ENCODE data around the gene SCD. TPM values are rescaled to one million over a fixed set of nuclear protein-coding genes. Genes with fewer than 3 reads are reported as not detected.
A peak's percentile ranks its signal among the peaks of the same experiment; 100 is the strongest.
"Not testable (repeated sequence)": the region's sequence is repeated elsewhere in the genome, so short reads cannot be mapped to it uniquely, and the experiment has no call there.

Gene SCD
- total RNA-seq, 4 donors from 2014 or later, result 7.1 to 16.8 (median 9.1) TPM

GRCh38 chr10:100372415-100373297 is 25.6 kb downstream of the SCD start:
- Histone ChIP-seq H3K4me1 (peaks cover 40 to 48% (median 44%) of the 10 kb centered on the region in 4 donors), H3K27me3 (no peaks in the 10 kb centered on the region), H3K9me3 (no peaks in the 10 kb centered on the region), H3K36me3 (no peaks in the 10 kb centered on the region), H3K4me3 (peak overlapping the region; percentile 60 to 74 (median 66)), H3K27ac (replicated peaks in 1 of 4) (peak overlapping the region; percentile 93 to 98 (median 96))
- intact Hi-C loops (cut with DNase I), result no loop called here
- 16% methylated on average over 15 of the region's 16 CpGs for WGBS
- TF ChIP-seq, protein P1, sequence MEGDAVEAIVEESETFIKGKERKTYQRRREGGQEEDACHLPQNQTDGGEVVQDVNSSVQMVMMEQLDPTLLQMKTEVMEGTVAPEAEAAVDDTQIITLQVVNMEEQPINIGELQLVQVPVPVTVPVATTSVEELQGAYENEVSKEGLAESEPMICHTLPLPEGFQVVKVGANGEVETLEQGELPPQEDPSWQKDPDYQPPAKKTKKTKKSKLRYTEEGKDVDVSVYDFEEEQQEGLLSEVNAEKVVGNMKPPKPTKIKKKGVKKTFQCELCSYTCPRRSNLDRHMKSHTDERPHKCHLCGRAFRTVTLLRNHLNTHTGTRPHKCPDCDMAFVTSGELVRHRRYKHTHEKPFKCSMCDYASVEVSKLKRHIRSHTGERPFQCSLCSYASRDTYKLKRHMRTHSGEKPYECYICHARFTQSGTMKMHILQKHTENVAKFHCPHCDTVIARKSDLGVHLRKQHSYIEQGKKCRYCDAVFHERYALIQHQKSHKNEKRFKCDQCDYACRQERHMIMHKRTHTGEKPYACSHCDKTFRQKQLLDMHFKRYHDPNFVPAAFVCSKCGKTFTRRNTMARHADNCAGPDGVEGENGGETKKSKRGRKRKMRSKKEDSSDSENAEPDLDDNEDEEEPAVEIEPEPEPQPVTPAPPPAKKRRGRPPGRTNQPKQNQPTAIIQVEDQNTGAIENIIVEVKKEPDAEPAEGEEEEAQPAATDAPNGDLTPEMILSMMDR (IDR thresholded peaks at IDR 0.05), result peak in 1 of 3 experiments; percentile 16
- no peak for TF ChIP-seq EP300 (IDR thresholded peaks at IDR 0.05)
- DNase-seq (ENCODE audit: extremely low spot score), result no peak

GRCh38 chr10:100373298-100374199 is 26.5 kb downstream of the SCD start:
- H3K9me3 ChIP-seq, result no peaks in the 10 kb centered on the region
- intact Hi-C loops (cut with DNase I), result no loop called here
- H3K36me3 ChIP-seq, result no peaks in the 10 kb centered on the region
- no peaks in the 10 kb centered on the region for H3K27me3 ChIP-seq
- DNase-seq (ENCODE audit: extremely low spot score), result peak; percentile 100
- peaks cover 40 to 48% (median 44%) of the 10 kb centered on the region in 4 donors for H3K4me1 ChIP-seq
- TF ChIP-seq POLR2AphosphoS5 (IDR thresholded peaks at IDR 0.05) (peak; percentile 89), EP300 (IDR thresholded peaks at IDR 0.05) (no peak), POLR2A (IDR thresholded peaks at IDR 0.05; ENCODE audit: low read depth) (no peak)
- TF ChIP-seq, protein P1 (IDR thresholded peaks at IDR 0.05), result no peak
- peak overlapping the region; percentile 60 to 74 (median 66) for H3K4me3 ChIP-seq
- H3K27ac ChIP-seq (replicated peaks in 1 of 4), result peak overlapping the region; percentile 93 to 98 (median 96)
- WGBS, result 1% methylated on average over 36 of the region's 45 CpGs

- TF ChIP-seq, protein P1 (IDR thresholded peaks at IDR 0.05), result no peak
Measured at GRCh38 chr10:100374200-100374655, 27.2 kb downstream of the SCD start.

DNA sequence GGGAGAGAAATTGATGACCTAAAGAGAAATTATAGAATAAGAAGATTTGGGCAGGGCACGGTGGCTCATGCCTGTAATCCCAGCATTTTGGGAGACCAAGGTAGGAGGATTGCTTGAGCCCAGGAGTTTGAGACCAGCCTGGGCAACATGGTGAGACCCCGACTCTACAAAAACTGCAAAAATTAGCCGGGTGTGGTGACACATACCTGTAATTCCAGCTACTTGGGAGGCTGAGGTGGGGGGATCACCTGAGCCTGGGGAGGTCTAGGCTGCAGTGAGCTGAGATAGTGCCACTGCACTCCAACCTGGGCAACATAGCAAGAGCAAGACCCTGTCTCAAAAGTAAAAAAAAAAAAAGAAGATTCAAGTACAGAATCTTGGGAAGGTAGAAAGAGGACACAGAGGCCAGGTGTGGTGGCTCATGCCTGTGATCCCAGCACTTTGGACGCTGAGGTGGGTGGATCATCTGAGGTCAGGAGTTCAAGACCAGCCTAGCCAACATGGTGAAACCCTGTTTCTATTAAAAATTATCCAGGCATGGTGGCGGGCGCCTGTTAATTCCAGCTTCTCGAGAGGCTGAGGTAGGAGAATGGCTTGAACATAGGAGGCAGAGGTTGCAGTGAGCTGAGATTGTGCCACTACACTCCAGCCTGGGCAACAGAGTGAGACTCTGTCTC is 27.8 kb downstream of the SCD start:
- peak overlapping the region; percentile 93 to 98 (median 96) for H3K27ac ChIP-seq (replicated peaks in 1 of 4)
- WGBS, result 87% methylated on average over 7 of the region's 7 CpGs
- peak overlapping the region; percentile 60 to 74 (median 66) for H3K4me3 ChIP-seq
- H3K36me3 ChIP-seq; DNase-seq (ENCODE audit: extremely low spot score); intact Hi-C loops (cut with DNase I); H3K27me3 ChIP-seq; H3K9me3 ChIP-seq: not testable (repeated sequence)
- H3K4me1 ChIP-seq, result peaks cover 40 to 48% (median 44%) of the 10 kb centered on the region in 4 donors

More at GRCh38 chr10:100374200-100374655, 27.2 kb downstream of the SCD start:
- peak overlapping the region; percentile 60 to 74 (median 66) for H3K4me3 ChIP-seq
- H3K27me3 ChIP-seq, result no peaks in the 10 kb centered on the region
- H3K4me1 ChIP-seq, result peaks cover 40 to 48% (median 44%) of the 10 kb centered on the region in 4 donors
- no peaks in the 10 kb centered on the region for H3K36me3 ChIP-seq
- WGBS, result 24% methylated on average over 3 of the region's 3 CpGs
- no peaks in the 10 kb centered on the region for H3K9me3 ChIP-seq
- H3K27ac ChIP-seq (replicated peaks in 1 of 4), result peak overlapping the region; percentile 93 to 98 (median 96)
- intact Hi-C loops (cut with DNase I), result no loop called here
- no peak for DNase-seq (ENCODE audit: extremely low spot score)

GRCh38 chr10:100376656-100377055 is 29.6 kb downstream of the SCD start:
- intact Hi-C loops (cut with DNase I); H3K27ac ChIP-seq (replicated peaks in 1 of 4); H3K27me3 ChIP-seq; H3K9me3 ChIP-seq; H3K36me3 ChIP-seq; H3K4me3 ChIP-seq; DNase-seq (ENCODE audit: extremely low spot score): not testable (repeated sequence)
- peaks cover 22 to 32% (median 31%) of the 10 kb centered on the region in 4 donors for H3K4me1 ChIP-seq
- 88% methylated on average over 6 of the region's 6 CpGs for WGBS
